ENCODE data around the gene TMEM41B. TPM values are rescaled to one million over a fixed set of nuclear protein-coding genes. Genes with fewer than 3 reads are reported as not detected.

Gene TMEM41B
- total and polyA plus RNA-seq, 2 of the 8 experiments (the other 6 are each of a cell fraction or from before 2014, with no cell fraction given): 24.3 to 50.1 TPM

DNA sequence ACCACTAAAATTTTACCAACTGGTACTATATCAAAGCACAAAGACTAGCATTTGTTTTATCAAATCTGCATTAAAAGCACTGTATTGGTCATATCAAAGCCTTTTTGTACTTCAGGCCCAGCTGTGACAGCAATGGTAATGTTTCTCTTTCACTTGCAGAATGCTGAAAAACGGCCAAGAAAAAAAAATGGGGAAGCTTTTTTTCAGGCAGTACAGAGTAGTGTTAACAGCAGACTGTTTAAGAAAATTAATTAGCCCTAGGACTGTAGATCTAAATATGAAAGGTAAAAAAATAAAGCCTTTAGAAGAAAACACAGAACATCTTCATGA is 82.6 kb downstream of the TMEM41B start:
- Histone ChIP-seq H3K23me2 (ENCODE audit: low read depth, low read length) (no peaks in the 10 kb centered on the region), H3K23ac (ENCODE audit: insufficient read length) (no peak overlapping the region), H3K18ac (ENCODE audit: extremely low read depth, low read length) (no peak overlapping the region), H4K8ac (ENCODE audit: extremely low read depth, insufficient read depth, low read length) (no peak overlapping the region), H2BK15ac (ENCODE audit: low read length) (no peak overlapping the region), H4K91ac (replicated peaks; ENCODE audit: insufficient read length, low read length) (no peak overlapping the region), H3K36me3 (ENCODE audit: control insufficient read depth in 2 of 4, insufficient read depth in 4 of 4, low read length in 3 of 4) (0 out of 8 replicates have a peak, but pooled peaks cover 0 to 2% (median 0%) of the 10 kb centered on the region in 4 experiments), H3K27me3 (replicated peaks in 1 of 4; ENCODE audit: control insufficient read depth in 3 of 4, extremely low read depth in 1 of 4, insufficient read depth in 3 of 4, low read length in 3 of 4) (peaks cover 0 to 13% (median 0%) of the 10 kb centered on the region in 4 experiments; a peak in 4 of 7 replicates), H3K4ac (replicated peaks; ENCODE audit: insufficient read length, low read depth, low read length) (no peak overlapping the region), H3K27ac (ENCODE audit: low read depth, low read length) (no peak overlapping the region), H3K9ac (replicated peaks in 1 of 4; ENCODE audit: extremely low read depth in 1 of 4, low read depth in 3 of 4, low read length in 3 of 4) (no peak overlapping the region), H3K4me2 (ENCODE audit: insufficient read depth in 1 of 2, low read depth in 2 of 2, low read length in 2 of 2) (peak overlapping the region; percentile 48 to 68; a peak in 3 of 4 replicates), H3K14ac (ENCODE audit: insufficient read length) (no peak overlapping the region), H2BK5ac (ENCODE audit: low read depth, low read length) (no peak overlapping the region), H3K9me3 (ENCODE audit: insufficient read depth in 2 of 2, low read depth in 1 of 2, low read length in 1 of 2) (peaks cover 6 to 11% of the 10 kb centered on the region in 2 experiments; a peak in 2 of 4 replicates), H4K20me1 (replicated peaks in 1 of 2; ENCODE audit: control insufficient read depth in 1 of 2, insufficient read depth in 2 of 2, low read length in 2 of 2) (peaks cover 13 to 18% of the 10 kb centered on the region in 2 experiments), H2AFZ (ENCODE audit: low read length) (no peak overlapping the region), H3K79me2 (ENCODE audit: control insufficient read depth in 1 of 2, insufficient read depth in 2 of 2, low read length in 2 of 2) (peaks cover 13 to 71% of the 10 kb centered on the region in 2 experiments), H3K4me1 (replicated peaks in 1 of 4; ENCODE audit: control insufficient read depth in 3 of 4, insufficient read depth in 4 of 4, low read length in 3 of 4) (peaks cover 15 to 27% (median 23%) of the 10 kb centered on the region in 4 experiments; a peak in 6 of 7 replicates), H2BK120ac (replicated peaks; ENCODE audit: low read depth, low read length) (no peak overlapping the region), H3K79me1 (ENCODE audit: low read depth, low read length) (peaks cover 9% of the 10 kb centered on the region), H4K5ac (ENCODE audit: insufficient read length, low read depth, low read length) (no peak overlapping the region), H2AK5ac (ENCODE audit: low read depth, low read length) (no peak overlapping the region), H2BK20ac (ENCODE audit: low read length) (no peak overlapping the region), H2BK12ac (ENCODE audit: low read depth, low read length) (no peak overlapping the region), H3K56ac (replicated peaks; ENCODE audit: insufficient read length, low read depth, low read length) (no peak overlapping the region), H3K4me3 (ENCODE audit: extremely low read depth in 1 of 4, insufficient read depth in 2 of 4, low read depth in 3 of 4, low read length in 4 of 4) (peak overlapping the region in 2 of 4 experiments; percentile 15 to 50; a peak in 4 of 8 replicates)
- DNase-seq (ENCODE audit: low read depth in 1 of 2, low spot score in 2 of 2) (no peak), FAIRE-seq (no peak)
- WGBS, 2 experiments (ENCODE audit: extremely low coverage in 1 of 2, insufficient coverage in 1 of 2, insufficient read length in 1 of 2, insufficient replicate concordance in 2 of 2, low coverage in 1 of 2, low lambda C conversion rate in 2 of 2, missing lambda C conversion rate in 1 of 2): 0% methylated on average over 1 of the region's 1 CpG; no CpG with 5 or more reads in 1 of the 2 experiments
- ChIA-PET POLR2A (ENCODE audit: partially characterized antibody) (interaction anchor here (0.6 to 1.3 kb wide), 3 partner anchors 43 to 679 kb away, joined by 3 to 4 read pairs (median 3); no protein-coding TSS in a partner anchor), CTCF (ENCODE audit: partially characterized antibody) (interaction anchor here (0.7 to 2.2 kb wide), 3 partner anchors 28 to 213 kb away, joined by 3 to 4 read pairs (median 3); no protein-coding TSS in a partner anchor)
- TF ChIP-seq TCF12 (IDR thresholded peaks at IDR 0.05; ENCODE audit: low read depth, low read length) (0 out of 2 replicates have a peak, but pooled peaks have one; percentile 52), POLR2A (IDR thresholded peaks at IDR 0.05; ENCODE audit: control extremely low read depth in 1 of 2, low read depth in 2 of 2, low read length in 2 of 2) (no peak)

Data from H1 (cell line).